RWPE2 (cell line): ENCODE data around the gene KCTD3.

Source experiments
- ATAC-seq: fragments of 200-7000 bp; cut with Tn5 transposase; 3 replicates; pipeline ENCODE4 v1.9.1; 2021; ENCODE audit warnings: low read depth
- DNase-seq: peaks from one replicate; pipeline ENCODE4 v3.0.0-alpha.2; 2020; ENCODE audit warnings: low spot score
- H3K27ac ChIP-seq: fragments of 450-650 bp; 2 replicates; pipeline ENCODE4 v1.5.1; 2017; ENCODE audit warnings: mild to moderate bottlenecking; ENCODE audit not compliant: poor library complexity, severe bottlenecking
- H3K27me3 ChIP-seq: fragments of 250-450 bp; sonication (Bioruptor Pico); 2 replicates; pipeline ENCODE4 v1.5.1; 2021; ENCODE audit warnings: mild to moderate bottlenecking, moderate library complexity; ENCODE audit not compliant: insufficient read depth, poor library complexity, severe bottlenecking
- H3K36me3 ChIP-seq: fragments of 250-450 bp; sonication (Bioruptor Pico); 2 replicates; pipeline ENCODE4 v1.5.1; 2020; ENCODE audit warnings: low read depth, mild to moderate bottlenecking, moderate library complexity
- H3K4me1 ChIP-seq: fragments of 250-450 bp; sonication (Bioruptor Pico); 2 replicates; pipeline ENCODE4 v1.5.1; 2021; ENCODE audit warnings: mild to moderate bottlenecking, moderate library complexity; ENCODE audit not compliant: insufficient read depth, poor library complexity, severe bottlenecking
- H3K4me3 ChIP-seq: fragments of 250-450 bp; sonication (Bioruptor Pico); 2 replicates; pipeline ENCODE4 v1.5.1; 2021; ENCODE audit warnings: mild to moderate bottlenecking, moderate library complexity; ENCODE audit not compliant: severe bottlenecking
- H3K9me3 ChIP-seq: fragments of 250-450 bp; sonication (Bioruptor Pico); 2 replicates; pipeline ENCODE4 v1.5.1; 2021; ENCODE audit warnings: mild to moderate bottlenecking, moderate library complexity; ENCODE audit not compliant: severe bottlenecking
- TF ChIP-seq, protein P1 (sequence below): fragments of 450-650 bp; IDR thresholded peaks from one replicate; pipeline ENCODE4 v1.5.1; 2017; ENCODE audit warnings: mild to moderate bottlenecking, moderate library complexity; ENCODE audit not compliant: poor library complexity, severe bottlenecking

The KCTD3 gene

DNA sequence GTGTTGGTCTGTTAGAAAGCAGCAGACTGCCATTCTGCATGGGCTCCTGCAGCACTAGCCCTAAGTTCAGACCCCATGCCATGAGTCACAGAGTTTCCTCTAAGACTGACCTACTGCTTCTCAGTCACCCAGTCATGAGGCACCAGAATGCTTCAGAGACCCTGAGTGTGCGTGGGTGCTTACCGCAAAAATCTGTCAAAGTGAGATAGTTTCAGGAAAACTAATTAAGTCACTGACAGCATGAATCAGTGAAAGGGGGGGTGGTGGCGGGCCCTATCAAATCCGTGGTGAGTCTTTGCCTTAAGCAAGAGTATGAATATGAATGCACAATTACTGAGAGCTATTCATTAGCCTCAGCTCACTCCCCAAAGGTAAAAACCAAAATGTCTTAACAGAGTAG, 98.1 kb downstream of the KCTD3 start:
- H3K9me3 ChIP-seq, result no peaks in the 10 kb centered on the region
- H3K4me1 ChIP-seq, result no peaks in the 10 kb centered on the region
- H3K27me3 ChIP-seq, result no peaks in the 10 kb centered on the region
- H3K27ac ChIP-seq, result no peak overlapping the region
- DNase-seq (no peak), ATAC-seq (no peak)
- H3K4me3 ChIP-seq, result no peak overlapping the region
- no peaks in the 10 kb centered on the region for H3K36me3 ChIP-seq
- TF ChIP-seq, protein P1, sequence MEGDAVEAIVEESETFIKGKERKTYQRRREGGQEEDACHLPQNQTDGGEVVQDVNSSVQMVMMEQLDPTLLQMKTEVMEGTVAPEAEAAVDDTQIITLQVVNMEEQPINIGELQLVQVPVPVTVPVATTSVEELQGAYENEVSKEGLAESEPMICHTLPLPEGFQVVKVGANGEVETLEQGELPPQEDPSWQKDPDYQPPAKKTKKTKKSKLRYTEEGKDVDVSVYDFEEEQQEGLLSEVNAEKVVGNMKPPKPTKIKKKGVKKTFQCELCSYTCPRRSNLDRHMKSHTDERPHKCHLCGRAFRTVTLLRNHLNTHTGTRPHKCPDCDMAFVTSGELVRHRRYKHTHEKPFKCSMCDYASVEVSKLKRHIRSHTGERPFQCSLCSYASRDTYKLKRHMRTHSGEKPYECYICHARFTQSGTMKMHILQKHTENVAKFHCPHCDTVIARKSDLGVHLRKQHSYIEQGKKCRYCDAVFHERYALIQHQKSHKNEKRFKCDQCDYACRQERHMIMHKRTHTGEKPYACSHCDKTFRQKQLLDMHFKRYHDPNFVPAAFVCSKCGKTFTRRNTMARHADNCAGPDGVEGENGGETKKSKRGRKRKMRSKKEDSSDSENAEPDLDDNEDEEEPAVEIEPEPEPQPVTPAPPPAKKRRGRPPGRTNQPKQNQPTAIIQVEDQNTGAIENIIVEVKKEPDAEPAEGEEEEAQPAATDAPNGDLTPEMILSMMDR, result no peak

DNA sequence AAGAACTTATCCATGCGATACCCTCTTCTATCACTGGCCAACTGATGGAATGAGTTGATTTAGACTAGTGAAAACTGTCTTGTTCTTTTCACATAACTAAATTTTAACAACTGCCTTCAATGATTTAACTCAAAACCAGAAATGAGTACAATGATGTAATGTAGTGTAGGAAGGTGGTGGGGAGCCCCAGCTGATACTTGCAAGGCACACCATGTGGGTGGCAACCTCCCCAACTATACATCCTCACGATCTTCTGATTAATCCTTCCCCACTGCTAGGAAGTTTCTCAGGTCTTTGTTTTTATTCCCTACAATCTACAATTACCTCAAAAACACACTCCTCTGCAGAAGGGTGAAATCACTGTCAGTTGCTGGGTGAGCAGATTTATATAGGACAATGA, 100.7 kb downstream of the KCTD3 start:
- TF ChIP-seq, protein P1, result no peak
- H3K4me3 ChIP-seq, result no peak overlapping the region
- no peak for DNase-seq

DNA sequence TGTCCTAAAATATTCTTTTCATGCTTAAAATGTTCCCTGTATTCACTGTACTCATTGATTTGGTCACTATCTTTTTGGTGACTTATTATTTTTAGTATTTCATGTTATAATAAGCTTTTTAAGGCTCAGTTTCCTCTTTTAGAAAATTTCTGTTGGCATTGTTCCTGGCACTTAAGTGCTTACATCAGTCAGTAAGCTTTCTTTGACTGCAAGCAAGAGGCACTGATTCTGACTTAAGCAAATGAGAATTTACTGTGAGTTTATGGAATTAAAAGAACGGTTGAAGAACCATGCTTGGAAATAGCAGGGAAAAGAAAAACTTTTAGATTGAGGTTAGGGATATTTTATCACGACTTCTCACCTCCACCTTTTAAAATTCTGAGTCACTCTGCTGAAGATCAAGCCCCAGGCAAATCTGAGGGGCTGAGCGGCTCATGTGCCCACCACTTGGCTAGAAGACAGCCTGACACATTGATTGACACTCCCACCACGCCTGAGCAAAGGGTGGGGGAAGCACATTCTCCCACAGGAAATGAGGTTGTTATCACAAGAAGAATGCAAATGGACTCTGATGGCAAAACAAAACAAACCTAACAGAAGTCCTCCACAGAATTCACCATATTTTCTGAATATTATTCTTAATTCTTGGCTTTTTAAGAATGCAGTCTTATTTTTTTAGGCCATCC, 102.8 kb downstream of the KCTD3 start:
- Histone ChIP-seq H3K4me1 (no peaks in the 10 kb centered on the region), H3K9me3 (no peaks in the 10 kb centered on the region), H3K27me3 (no peaks in the 10 kb centered on the region), H3K36me3 (no peaks in the 10 kb centered on the region), H3K27ac (no peak overlapping the region), H3K4me3 (no peak overlapping the region)
- TF ChIP-seq, protein P1, result no peak
- no peak for ATAC-seq
- DNase-seq, result no peak

More for the DNA sequence above, 100.7 kb downstream of the KCTD3 start:
- H3K4me1 ChIP-seq, result no peaks in the 10 kb centered on the region
- H3K9me3 ChIP-seq, result no peaks in the 10 kb centered on the region
- no peaks in the 10 kb centered on the region for H3K27me3 ChIP-seq
- H3K36me3 ChIP-seq, result no peaks in the 10 kb centered on the region
- ATAC-seq, result no peak
- H3K27ac ChIP-seq, result no peak overlapping the region
